B cell (primary cell): Measurements from ENCODE around the gene RCSD1.

Experiments
- EZH2 ChIP-seq: IDR thresholded peaks from 2 replicates; pipeline ENCODE4 v1.6.1; 2012; ENCODE audit warnings: borderline replicate concordance, low read depth, mild to moderate bottlenecking, moderate library complexity, low read length; ENCODE audit not compliant: insufficient read depth, poor library complexity, severe bottlenecking
- TF ChIP-seq, protein P1 (sequence below): fragments of 200-600 bp; IDR thresholded peaks from one replicate; pipeline ENCODE4 v1.8.0; 2022; ENCODE audit warnings: antibody characterized with exemption, mild to moderate bottlenecking

DNA sequence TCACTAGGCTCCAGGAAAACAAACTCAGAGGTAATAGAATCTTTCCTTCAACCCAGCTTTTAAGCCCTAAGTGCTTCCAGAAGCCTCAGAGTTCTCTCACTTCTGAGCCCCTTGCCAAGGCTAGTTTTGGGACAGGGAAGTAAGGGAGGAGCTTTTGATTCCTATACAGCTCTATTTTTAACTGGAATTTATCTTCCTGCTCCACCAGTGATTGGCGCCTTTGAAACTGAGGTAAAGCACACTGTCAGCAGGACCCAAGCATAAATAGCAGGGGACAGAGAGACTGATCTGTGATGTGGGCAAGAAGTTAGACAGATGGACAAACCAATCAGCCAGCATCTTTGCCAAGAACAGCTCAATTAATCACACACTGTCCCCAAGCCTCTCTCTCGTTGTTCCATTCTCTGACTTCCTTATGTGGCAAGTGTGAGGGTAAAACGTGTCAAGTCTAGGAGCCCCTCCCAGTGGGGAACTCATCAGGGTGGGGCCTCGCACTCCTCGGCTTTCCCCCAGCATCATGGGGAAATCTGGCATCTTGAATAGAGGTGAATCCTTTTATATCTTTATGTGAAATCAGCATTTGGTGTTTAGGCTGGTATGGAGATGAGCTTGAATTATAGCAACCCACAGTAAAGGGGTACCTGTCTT lies 51.5 kb downstream of the RCSD1 start:
- TF ChIP-seq EZH2 = no peak
- TF ChIP-seq, protein P1, sequence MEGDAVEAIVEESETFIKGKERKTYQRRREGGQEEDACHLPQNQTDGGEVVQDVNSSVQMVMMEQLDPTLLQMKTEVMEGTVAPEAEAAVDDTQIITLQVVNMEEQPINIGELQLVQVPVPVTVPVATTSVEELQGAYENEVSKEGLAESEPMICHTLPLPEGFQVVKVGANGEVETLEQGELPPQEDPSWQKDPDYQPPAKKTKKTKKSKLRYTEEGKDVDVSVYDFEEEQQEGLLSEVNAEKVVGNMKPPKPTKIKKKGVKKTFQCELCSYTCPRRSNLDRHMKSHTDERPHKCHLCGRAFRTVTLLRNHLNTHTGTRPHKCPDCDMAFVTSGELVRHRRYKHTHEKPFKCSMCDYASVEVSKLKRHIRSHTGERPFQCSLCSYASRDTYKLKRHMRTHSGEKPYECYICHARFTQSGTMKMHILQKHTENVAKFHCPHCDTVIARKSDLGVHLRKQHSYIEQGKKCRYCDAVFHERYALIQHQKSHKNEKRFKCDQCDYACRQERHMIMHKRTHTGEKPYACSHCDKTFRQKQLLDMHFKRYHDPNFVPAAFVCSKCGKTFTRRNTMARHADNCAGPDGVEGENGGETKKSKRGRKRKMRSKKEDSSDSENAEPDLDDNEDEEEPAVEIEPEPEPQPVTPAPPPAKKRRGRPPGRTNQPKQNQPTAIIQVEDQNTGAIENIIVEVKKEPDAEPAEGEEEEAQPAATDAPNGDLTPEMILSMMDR = no peak
